ENCODE results near the gene KMT5C. TPM values are rescaled to one million over a fixed set of nuclear protein-coding genes. Genes with fewer than 3 reads are reported as not detected.

Gene KMT5C
- total RNA-seq, 4 donors from 2014 or later, result 12.4 to 65.6 (median 15.9) TPM

- Histone ChIP-seq H3K36me3 (no peaks in the 10 kb centered on the region), H3K9me3 (no peaks in the 10 kb centered on the region), H3K27ac (no peak overlapping the region), H3K4me1 (no peaks in the 10 kb centered on the region), H3K27me3 (no peaks in the 10 kb centered on the region), H3K4me3 (no peak overlapping the region)
- intact Hi-C loops (cut with DNase I; ENCODE audit: low total_unique reads), result no loop called here
- no peak for DNase-seq
- no peak for TF ChIP-seq POLR2A (IDR thresholded peaks at IDR 0.05)
- TF ChIP-seq CTCF (IDR thresholded peaks at IDR 0.05), result no peak
Observed at GRCh38 chr19:55309448-55309847, 30.2 kb upstream of the KMT5C start.

- Histone ChIP-seq H3K9me3 (no peaks in the 10 kb centered on the region), H3K27ac (no peak overlapping the region), H3K4me3 (no peak overlapping the region), H3K36me3 (no peaks in the 10 kb centered on the region), H3K27me3 (no peaks in the 10 kb centered on the region), H3K4me1 (no peaks in the 10 kb centered on the region)
- no peak for TF ChIP-seq POLR2A (IDR thresholded peaks at IDR 0.05)
- intact Hi-C loops (cut with DNase I; ENCODE audit: low total_unique reads), result no loop called here
- no peak for DNase-seq
Observed at GRCh38 chr19:55310498-55310897, 29.2 kb upstream of the KMT5C start.

- Histone ChIP-seq H3K36me3 (no peaks in the 10 kb centered on the region), H3K9me3 (no peaks in the 10 kb centered on the region), H3K27me3 (no peaks in the 10 kb centered on the region), H3K4me3 (no peak overlapping the region), H3K4me1 (no peaks in the 10 kb centered on the region), H3K27ac (no peak overlapping the region)
- no peak for TF ChIP-seq CTCF (IDR thresholded peaks at IDR 0.05)
- no peak for TF ChIP-seq POLR2A (IDR thresholded peaks at IDR 0.05)
- intact Hi-C loops (cut with DNase I; ENCODE audit: low total_unique reads), result no loop called here
- no peak for DNase-seq
Observed at GRCh38 chr19:55311397-55311796, 28.3 kb upstream of the KMT5C start.

GRCh38 chr19:55311797-55312196 lies 27.9 kb upstream of the KMT5C start:
- intact Hi-C loops (cut with DNase I; ENCODE audit: low total_unique reads), result no loop called here
- Histone ChIP-seq H3K4me3 (no peak overlapping the region), H3K27ac (no peak overlapping the region), H3K36me3 (no peaks in the 10 kb centered on the region), H3K27me3 (no peaks in the 10 kb centered on the region), H3K9me3 (no peaks in the 10 kb centered on the region), H3K4me1 (no peaks in the 10 kb centered on the region)
- no peak for DNase-seq
- TF ChIP-seq CTCF (IDR thresholded peaks at IDR 0.05) (no peak), POLR2A (IDR thresholded peaks at IDR 0.05) (no peak)

- no peaks in the 10 kb centered on the region for H3K9me3 ChIP-seq
- no peaks in the 10 kb centered on the region for H3K4me1 ChIP-seq
- no peak for DNase-seq
- intact Hi-C loops (cut with DNase I; ENCODE audit: low total_unique reads), result no loop called here
- H3K27me3 ChIP-seq, result no peaks in the 10 kb centered on the region
- no peaks in the 10 kb centered on the region for H3K36me3 ChIP-seq
- H3K27ac ChIP-seq, result no peak overlapping the region
- no peak overlapping the region for H3K4me3 ChIP-seq
- TF ChIP-seq POLR2A (IDR thresholded peaks at IDR 0.05), result no peak
- TF ChIP-seq CTCF (IDR thresholded peaks at IDR 0.05), result no peak
Observed at GRCh38 chr19:55312621-55313512, 26.8 kb upstream of the KMT5C start.
